ENCODE measurements around the gene FAF2.

- TF ChIP-seq CTCF (IDR thresholded peaks at IDR 0.05; ENCODE audit: low read depth, low read length) (no peak), POLR2A (IDR thresholded peaks at IDR 0.05; ENCODE audit: extremely low read depth, insufficient read length) (peak; percentile 68)
Measured at GRCh38 chr5:176535101-176535663, 87.0 kb downstream of the FAF2 start.
